A549 (cell line): ENCODE data around the gene OR9G1.

Source experiments
- CBX8 ChIP-seq: fragments of 200-600 bp; sonication (generic); IDR thresholded peaks from 2 replicates; pipeline ENCODE4 v1.6.1; 2016
- CTCF ChIP-seq: fragments of >200 bp; sonication (Bioruptor Twin); formaldehyde crosslinking; IDR thresholded peaks from 3 replicates; pipeline ENCODE4 v1.5.1; 2016
- EHMT2 ChIP-seq: fragments of 200-600 bp; sonication (generic); IDR thresholded peaks from 2 replicates; pipeline ENCODE4 v1.6.1; 2016; ENCODE audit warnings: antibody characterized with exemption, low read depth, mild to moderate bottlenecking, moderate library complexity
- EP300 ChIP-seq, 2 experiments: fragments of >200 bp; sonication (Bioruptor Twin); formaldehyde crosslinking; IDR thresholded peaks; 2 replicates in 1 of 2; 3 replicates in 1 of 2; pipeline ENCODE4 v1.6.1; 2016 to 2017
- GATA3 ChIP-seq: IDR thresholded peaks from 2 replicates; pipeline ENCODE4 v1.6.1; 2012; ENCODE audit warnings: borderline replicate concordance
- HMGXB4 ChIP-seq: fragments of 250-450 bp; sonication (Bioruptor Pico); IDR thresholded peaks from 2 replicates; pipeline ENCODE4 v1.5.0; 2021; ENCODE audit warnings: mild to moderate bottlenecking, moderate library complexity, borderline replicate concordance
- JUN ChIP-seq, 2 experiments: fragments of >200 bp; sonication (Bioruptor Twin); formaldehyde crosslinking; IDR thresholded peaks; 2 replicates in 1 of 2; 3 replicates in 1 of 2; pipeline ENCODE4 v1.6.1; 2016 to 2017
- MYC ChIP-seq: IDR thresholded peaks from 2 replicates; pipeline ENCODE4 v1.6.1; 2012; ENCODE audit warnings: mild to moderate bottlenecking, inconsistent platforms, low read length, improper control_type of control experiment, borderline replicate concordance
- PBX3 ChIP-seq: IDR thresholded peaks from 2 replicates; pipeline ENCODE4 v1.6.1; 2012
- PHF8 ChIP-seq: fragments of 200-600 bp; sonication (generic); IDR thresholded peaks from 2 replicates; pipeline ENCODE4 v1.6.1; 2016; ENCODE audit warnings: low read depth, mild to moderate bottlenecking, antibody characterized with exemption, moderate library complexity, borderline replicate concordance
- POLR2A ChIP-seq: IDR thresholded peaks from 2 replicates; pipeline ENCODE4 v1.6.1; 2012; ENCODE audit warnings: mild to moderate bottlenecking, low read length
- REST ChIP-seq: fragments of 200-600 bp; sonication (generic); IDR thresholded peaks from 2 replicates; pipeline ENCODE4 v1.6.1; 2016; ENCODE audit warnings: antibody characterized with exemption, mild to moderate bottlenecking, moderate library complexity
- RFX5 ChIP-seq: fragments of 450-650 bp; IDR thresholded peaks from 2 replicates; pipeline ENCODE4 v1.7.1; 2014; ENCODE audit warnings: antibody characterized with exemption, mild to moderate bottlenecking, moderate library complexity

- TF ChIP-seq REST (no peak), CTCF (no peak), POLR2A (no peak), PHF8 (no peak), GATA3 (no peak), EHMT2 (no peak), CBX8 (no peak), JUN (IDR thresholded peaks at IDR 0.05) (no peak), EP300 (IDR thresholded peaks at IDR 0.05) (no peak), MYC (no peak), RFX5 (no peak), HMGXB4 (CRISPR knock-in tag) (no peak), PBX3 (no peak)
These were observed 7.6 kb downstream of the OR9G1 start for GRCh38 chr11:56706486-56706885.
